ENCODE measurements around the gene ANK2.
"Not testable (repeated sequence)": the region's sequence is repeated elsewhere in the genome, so short reads cannot be mapped to it uniquely, and the experiment has no call there.

ANK2 gene

DNA sequence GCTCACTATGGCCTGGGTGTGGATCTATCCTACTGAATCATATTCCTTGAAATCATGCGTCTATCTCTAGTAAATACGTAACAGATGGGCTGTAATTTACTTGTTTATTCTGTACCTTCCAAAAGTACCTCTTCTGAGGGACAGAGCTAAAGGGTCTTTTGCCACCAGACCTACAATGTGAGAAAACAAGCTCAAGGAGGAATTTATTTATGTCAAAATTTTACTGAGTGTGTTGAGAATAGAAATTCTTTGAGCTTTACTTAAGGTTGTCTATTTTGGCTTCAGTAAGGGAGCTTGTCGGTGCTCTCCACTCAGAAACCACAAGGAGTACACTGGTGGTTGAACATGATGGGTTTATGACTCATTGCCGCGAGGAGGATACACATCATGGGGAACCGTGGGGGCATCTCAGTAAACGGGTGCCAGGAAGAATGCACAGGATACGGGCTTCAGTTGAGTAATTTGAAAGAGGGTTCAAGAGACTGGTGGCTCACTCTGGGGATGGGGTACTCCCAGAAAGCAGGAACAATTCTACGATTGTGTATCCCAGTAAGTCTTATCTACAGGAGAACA, 3.0 kb downstream of the ANK2 start:
- peak; percentile 52 for DNase-seq (ENCODE audit: low spot score)

DNA sequence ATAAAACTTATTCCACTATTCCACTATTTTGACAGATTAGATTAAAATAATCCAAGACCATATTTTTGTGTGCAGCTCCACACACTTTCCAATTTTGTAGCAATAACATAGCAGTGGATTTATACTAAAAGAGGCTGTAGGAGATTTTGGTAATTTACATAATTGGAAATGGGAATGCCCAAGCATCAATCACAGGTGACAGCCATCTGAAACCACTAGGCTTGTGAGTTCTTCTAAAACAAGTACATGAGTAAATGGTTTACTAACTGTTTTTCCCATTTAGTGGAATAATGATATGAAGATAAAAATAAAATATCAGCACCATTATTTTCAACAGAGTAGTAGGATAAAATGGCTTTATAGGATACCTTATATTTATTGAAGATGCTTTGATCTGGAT, 4.4 kb downstream of the ANK2 start:
- DNase-seq (ENCODE audit: low spot score), result no peak

DNA sequence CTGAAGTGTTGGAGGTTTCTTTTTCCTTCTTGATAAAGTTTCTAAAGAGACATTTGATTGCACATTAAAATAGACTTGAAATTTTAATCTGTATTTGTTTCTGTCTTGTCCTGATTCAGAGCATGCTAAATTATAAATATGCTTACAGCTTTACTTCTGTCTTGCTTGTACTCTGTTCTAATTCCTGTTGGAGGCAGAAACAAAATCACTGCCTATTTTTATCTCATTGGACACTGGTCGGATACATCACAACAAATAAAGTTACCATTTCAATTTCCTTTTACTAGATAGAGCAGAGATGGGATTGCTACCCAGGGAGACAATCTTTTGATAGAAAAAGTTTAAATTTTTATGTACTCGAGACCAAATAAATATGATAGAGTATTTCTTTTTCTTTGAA, 6.9 kb downstream of the ANK2 start:
- no peak for DNase-seq (ENCODE audit: low spot score)

DNA sequence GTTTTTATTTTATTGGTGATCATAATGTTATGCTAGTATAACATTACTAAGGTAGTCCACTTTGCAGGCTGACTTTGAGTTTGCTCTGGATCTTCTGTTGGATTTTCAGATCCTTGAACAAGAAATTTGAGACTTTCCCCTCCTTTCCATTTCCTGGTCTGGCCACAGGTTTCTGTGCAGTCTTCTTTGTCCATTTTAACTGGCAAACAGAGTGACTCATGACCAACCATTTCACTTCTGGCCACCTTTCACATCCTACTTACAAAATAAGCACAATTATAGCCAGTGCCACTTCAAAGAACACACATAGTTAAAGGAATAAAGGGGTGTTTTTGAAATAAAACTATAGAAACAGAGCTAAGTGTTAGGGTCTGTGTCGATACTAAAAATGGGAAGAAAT, 8.4 kb downstream of the ANK2 start:
- peak; percentile 7 for DNase-seq (ENCODE audit: low spot score)

DNA sequence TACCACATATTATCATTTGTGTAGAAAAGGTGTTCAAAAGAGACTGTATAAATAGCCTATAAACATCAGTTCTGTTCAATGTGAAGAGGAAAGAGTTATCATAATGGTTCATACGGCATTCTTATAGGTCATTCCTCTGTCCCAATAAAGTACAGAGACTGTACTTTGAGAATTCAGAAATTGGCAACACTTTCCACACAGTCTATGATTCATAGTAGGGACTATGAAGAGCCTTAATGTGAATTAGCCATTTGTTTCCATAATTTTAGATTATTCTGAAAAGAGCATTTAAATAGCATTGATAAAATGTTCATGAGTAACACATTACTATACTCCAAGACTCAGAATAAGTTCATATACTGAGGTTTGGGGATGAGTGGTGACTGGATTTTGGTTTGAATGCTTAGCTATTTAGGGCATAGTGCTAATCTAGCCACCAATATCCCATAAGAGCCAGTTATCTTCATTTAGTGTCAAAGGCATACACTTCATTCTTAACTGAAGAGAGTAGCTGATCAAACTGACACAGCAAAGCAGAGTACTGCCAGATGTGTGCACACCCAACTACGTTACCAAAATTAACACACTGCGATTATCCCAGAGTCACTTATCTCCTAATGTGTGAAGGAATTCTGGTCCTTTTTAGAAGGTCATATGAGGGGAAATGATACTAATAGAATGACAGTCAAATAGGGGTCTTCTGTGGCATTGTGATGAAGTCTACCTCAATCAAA, 10.2 kb downstream of the ANK2 start:
- DNase-seq (ENCODE audit: low spot score), result no peak

DNA sequence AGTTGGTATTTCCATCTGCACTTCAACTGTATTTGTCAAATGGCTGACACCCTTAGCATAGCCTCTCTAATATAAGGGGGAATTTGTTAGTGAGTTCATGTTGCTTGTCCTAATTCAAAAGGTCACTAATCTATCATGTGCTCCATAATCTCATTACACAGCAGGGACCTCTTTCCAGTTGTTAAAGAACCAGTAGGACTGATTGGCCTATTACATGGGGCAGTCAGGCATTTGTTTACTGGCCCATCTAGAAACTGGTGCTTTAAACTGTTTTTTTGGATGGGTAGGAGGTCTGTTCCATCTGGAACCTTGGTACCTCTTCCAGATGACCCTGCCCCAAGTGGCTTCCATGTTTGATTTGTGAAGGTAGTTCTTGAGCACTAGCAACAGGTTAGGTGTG, 11.4 kb downstream of the ANK2 start:
- no peak for DNase-seq (ENCODE audit: low spot score)

DNA sequence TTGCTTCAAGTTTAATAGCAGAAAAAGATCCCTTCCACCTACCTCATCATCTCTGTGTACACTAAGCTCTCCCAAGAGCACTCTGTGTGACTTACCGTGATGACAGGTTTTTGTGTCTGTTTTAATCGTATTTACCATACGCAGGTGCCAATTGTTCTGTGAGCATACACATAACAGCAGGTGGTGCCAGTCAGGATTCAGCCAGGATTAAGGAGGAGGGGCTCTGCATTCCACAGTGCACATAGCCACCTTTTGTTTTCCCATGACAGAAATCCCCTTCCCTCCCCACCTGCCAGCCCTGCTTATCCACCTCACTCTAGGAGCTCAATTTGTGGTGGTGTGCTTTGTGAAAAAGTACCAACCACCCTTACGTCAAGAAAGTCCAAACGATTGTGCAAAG, 14.8 kb downstream of the ANK2 start:
- no peak for DNase-seq (ENCODE audit: low spot score)

DNA sequence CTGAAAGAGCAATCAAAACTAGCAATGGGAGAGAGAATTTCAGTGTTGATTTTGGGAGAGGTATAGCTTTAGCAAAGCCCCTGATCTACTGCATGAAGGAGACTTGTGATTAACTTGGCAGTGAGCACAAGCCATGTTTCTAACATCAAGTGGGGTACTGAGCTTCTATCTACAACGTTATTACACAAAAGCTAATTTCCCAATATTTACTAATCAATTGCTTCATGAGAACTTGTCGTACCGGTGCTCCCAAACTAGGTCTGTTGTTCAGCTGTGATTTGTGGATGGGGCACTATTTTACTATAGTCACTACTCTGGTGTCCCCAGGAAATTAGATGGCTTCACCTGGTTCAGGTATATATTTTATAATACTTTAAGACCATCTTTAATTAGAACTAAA, 16.2 kb downstream of the ANK2 start:
- DNase-seq (ENCODE audit: low spot score), result no peak

DNA sequence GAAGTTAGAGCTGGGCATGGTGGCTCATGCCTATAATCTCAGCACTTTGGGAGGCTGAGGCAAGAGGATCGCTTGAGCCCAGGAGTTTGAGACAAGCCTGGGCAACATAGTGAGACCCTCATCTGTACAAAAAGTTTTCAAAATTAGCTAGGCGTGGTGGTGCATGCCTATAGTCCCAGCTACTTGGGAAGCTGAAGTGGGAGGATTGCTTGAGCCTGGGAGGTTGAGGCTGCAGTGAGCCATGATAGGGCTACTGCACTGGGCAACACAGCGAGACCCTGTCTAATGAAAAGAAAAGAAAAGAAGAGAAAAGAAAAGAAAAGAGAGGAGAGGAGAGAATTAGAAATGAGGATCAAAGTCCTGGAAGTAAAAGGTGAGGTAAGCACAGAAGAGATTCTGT, 19.3 kb downstream of the ANK2 start:
- DNase-seq (ENCODE audit: low spot score), result not testable (repeated sequence)

DNA sequence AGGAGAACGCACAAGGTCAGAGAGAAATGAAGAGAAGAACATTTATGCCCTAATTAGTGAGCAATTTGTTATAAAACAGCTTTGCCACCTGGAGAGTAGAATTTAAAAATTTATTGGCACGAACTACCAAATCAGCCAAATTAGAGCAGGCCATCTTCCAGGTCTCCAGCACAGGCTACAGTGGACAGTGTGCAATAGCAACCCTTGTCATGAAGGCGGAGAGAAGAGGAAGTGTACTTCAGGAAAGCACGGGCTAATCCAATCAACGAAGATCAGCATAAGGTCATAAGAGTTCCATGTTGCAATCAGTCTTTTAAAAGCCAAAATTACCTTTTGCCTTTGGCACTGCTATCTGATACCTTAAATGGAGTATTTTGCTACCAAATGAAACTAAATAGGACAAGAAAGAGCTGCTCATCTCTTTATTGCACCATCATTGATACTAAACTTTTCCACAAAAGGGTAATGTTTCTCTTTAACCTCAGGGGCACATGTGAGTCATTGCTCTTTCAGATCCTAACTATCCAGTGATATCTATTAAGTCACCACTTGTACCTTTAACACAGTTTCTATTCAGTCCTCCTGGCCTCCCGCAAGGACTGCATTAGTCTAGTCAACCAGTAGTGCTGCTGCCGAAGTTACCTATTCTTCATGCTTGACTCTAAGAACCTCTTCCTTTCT, 19.9 kb downstream of the ANK2 start:
- DNase-seq (ENCODE audit: low spot score), result no peak

DNA sequence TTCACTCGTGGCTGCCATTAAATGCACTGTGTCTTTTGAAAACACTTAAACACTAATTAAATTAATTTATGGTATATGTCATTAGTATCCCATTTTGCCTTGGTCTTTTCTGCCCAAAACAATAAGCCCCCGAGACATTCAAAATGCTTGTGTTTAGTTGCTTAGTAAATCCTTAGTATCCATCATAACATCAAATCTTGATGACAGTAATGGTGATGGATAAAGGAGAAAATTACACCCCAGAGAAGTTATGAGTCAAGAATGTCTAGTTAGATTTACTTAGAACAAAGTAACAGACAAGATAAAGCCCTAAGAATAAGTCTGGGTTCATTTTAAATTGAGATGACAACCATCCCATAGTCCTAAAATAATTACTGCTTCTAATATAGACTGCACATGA, 21.3 kb downstream of the ANK2 start:
- no peak for DNase-seq (ENCODE audit: low spot score)

DNA sequence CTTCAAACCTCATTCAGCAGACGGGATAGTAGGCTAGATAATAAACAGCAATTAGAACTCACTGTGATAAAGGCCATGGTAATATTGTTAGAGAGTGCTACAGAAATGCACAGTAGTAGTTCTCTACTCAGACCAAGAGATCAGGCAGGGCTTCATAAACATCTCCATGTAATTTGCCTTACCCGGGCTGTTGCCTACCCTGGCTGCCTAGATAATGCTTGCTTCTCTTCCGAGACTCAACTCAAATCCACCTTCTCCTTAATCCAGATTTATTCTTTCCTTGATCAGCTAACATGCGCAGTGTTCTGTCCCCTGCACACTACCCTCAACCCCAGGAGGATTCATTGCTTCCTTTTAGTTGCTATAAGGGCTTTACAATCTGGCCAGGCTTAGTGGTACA, 21.8 kb downstream of the ANK2 start:
- DNase-seq (ENCODE audit: low spot score), result no peak

DNA sequence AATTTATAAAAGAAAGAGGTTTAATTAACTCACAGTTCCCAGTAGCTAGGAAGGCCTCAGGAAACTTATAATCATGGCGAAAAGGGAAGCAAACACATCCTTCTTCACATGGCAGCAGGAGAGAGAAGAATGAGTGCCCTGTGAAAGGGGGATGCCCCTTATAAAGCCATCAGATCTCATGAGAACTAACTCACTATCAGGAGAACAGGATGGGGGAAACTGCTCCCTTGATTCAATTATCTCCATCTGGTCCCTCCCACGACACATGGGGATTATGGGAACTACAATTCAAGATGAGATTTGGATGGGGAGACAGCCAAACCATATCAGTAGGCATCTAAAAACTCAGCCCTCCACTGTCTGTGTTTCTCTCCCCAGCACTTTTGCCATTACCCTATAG, 22.4 kb downstream of the ANK2 start:
- no peak for DNase-seq (ENCODE audit: low spot score)

DNA sequence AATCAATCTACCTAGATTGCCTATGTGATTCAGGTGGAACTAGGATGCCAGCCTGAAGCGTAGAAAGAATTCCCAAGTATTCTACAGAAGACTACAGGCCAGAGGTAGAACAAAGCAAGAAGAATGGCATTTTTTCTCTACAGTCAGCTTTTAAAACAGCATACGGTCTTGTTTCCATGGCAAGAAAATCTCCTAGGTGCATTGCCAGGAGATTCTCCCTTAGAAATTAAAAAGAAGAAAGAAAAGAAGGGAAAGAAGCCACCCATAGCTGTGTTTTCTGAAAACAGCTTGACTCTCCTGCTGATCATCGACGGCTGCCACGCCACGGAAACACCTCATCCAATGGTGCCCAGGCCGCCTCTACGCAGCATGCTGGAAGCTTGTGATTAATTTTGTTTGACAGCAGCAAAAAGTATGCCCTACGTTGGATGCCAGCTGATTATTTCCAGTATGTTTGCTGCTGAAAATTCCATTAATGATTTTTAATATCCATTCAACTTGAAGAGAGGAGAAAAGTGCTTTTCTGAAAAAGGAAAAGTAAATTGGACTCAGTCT, 24.1 kb downstream of the ANK2 start:
- DNase-seq (ENCODE audit: low spot score), result no peak

DNA sequence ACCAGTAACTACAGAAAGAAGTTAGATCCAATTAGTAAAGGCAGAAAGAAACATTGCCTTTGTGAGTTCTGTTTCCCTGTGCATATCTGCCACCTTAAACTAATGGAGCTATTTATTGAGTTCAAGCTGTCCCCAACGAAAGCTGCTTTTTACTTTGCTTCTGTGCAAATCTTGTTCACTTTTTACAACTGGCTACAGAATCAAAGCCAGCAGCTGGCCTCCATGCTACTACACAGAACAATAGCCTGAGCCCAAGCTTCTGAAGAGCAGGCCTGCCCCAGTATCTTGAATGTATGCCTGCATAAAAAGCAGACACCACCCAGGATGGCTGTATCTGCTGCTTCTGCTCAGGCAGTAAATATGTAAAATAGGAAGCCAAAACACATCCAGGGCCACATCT, 28.1 kb downstream of the ANK2 start:
- no peak for DNase-seq (ENCODE audit: low spot score)

DNA sequence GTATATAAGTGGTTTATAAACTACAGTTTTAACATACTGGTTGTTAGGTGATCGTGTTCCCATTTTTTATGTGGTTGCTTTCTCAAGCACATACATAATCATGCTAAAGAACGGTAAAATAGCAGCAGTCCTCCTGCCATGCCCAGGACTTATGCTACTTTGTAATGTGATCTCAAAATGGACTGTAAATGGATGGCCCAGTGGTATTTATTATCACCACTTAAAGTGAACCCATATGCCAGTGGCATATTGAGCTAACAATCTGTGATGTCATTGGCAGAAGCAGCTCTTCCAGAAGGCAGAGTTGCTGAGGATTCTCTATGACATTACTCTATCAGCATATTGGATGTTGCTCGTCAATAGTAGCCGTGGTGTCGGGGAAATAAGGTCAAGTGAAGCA, 28.6 kb downstream of the ANK2 start:
- no peak for DNase-seq (ENCODE audit: low spot score)

DNA sequence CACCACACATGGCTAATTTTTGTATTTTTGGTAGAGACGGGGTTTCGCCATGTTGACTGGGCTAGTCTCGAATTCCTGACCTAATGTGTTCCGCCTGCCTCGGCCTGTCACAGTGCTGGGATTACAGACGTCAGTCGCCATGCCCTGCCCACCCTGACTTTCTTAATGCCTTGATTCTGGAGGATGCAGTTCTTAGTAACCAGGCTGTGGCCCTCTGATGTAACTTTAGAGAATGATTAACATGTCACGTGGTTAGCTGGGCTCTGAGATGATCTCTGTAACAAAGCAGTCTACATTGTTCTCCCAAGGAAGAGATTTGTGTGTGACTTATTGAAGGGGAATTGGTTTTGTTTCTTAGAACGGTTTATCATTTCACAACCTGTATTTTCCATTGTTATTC, 30.6 kb downstream of the ANK2 start:
- DNase-seq (ENCODE audit: low spot score), result no peak

DNA sequence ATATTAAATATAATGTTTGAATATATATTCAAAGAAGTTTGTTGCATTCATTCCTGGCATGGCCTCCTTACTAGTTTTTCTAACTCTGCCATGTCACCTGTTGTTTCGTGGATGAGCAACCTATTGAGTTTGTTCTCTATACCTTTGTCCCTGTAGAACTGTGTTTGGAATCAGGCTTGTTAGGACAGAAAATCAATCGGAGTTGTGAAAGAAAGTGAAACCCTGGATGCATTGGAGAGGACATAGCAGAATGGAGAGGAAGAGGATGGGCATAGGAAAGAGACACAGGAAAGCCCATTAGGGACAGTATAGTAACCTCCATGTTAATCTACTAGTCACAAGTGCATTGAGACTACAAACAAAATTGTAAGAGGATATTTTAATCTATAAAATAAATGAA, 31.2 kb downstream of the ANK2 start:
- no peak for DNase-seq (ENCODE audit: low spot score)

DNA sequence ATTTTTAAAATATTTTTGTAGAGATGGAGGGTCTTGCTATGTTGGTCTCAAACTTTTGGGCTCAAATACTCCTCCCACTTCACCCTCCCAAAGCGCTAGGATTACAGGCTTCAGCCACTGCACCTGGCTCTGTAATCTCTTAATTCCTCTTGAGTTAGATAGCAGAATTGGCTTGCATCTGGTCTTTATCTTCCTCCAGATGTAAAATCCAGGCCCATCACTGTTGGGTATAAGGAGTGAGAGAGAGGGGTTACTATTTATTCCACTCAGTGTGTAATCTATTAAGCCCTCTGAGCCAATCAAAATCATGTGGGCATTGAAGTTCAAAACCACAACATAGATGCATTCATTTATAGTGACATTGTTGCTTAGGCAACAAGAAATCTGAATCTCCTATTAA, 33.9 kb downstream of the ANK2 start:
- DNase-seq (ENCODE audit: low spot score), result no peak

DNA sequence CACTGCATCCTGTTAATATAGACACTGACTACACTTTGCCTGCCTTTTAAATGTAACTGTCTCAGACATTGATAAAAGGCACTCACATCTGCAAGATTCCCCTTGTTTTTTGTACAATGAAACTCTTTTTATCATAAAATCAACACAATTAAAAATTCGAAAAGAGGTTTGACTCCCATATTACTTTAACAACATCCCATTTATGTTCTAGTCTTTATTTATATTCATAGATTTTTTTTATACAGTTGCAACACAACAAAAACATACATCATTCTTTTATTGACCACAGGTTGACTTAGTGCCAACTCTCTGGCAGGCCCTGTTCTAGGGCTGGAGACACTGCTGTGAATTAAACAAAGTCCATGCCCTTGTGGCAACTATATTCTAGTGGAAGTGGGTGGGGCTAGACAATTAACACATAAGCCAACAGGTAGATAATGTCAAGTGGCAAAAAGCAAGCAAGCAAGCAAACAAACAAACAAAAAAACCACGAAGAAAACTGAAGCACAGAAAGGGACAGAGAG, 36.8 kb downstream of the ANK2 start:
- no peak for DNase-seq (ENCODE audit: low spot score)

DNA sequence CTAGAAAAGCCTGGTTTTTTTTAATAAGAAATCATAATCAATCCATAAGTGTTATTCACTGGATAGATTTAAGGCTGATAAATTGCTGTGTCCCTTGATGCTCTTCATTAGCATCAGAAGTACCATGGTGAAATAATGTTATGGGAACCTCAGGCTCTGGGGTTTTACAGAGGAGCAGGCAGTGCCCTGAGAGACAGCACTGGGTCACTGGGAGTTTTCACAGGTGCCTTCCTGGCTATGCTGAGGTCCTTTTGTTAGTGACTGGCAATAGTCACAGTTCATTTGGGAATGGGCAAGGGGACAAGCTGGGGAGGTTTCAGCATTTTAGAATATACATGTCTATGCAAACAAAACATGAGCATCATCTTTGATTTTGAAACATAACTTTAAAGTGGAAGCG, 38.6 kb downstream of the ANK2 start:
- DNase-seq (ENCODE audit: low spot score), result no peak

DNA sequence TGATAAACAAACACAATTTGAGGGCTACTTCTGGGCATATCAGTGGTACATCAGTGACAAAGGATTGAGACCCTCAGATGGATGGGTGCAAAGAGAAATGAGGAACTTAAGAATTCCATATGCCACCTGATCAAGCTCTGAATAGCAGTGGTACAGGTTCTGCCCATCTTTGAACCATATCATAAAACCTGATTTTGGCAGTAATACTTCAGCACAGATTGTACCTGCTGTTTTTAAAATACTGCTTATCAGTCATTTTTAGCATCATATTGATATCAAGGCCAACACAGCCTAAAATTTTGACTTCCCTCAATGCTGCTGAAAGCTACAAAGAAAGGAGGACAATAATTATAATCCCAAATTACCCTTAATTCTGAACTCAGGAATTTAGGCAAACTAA, 41.5 kb downstream of the ANK2 start:
- no peak for DNase-seq (ENCODE audit: low spot score)

DNA sequence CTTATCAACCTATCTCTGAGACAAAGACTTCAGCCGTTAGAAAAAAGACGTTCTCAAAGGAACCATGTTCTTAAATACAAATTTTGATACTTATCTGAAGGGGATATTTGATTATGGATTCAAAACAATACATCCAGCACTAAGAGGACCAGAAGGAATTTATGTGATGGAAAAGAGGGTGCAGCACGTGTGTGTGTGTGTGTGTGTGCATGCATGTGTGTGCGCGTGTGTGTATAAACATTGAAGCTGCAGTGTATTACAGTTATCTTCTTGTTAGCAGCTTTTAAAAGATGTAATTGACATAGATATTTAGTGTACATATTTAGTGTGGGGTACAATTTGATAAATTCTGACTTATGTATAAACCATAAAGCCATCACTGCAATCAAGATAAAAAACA, 44.9 kb downstream of the ANK2 start:
- DNase-seq (ENCODE audit: low spot score), result no peak
